Activated naive CD4-positive, alpha-beta T cell treated with anti-CD3 and anti-CD28 coated beads for 36 hours (primary cell): ENCODE results near the gene ZNRF2. TPM values are rescaled to one million over a fixed set of nuclear protein-coding genes. Genes with fewer than 3 reads are reported as not detected.

Experiments
- CTCF ChIA-PET: fragments of 350-600 bp; sonication (Branson Sonifier 250); formaldehyde crosslinking; loops from one replicate; lab custom pipeline; 2021; ENCODE audit warnings: antibody characterized with exemption; lab: Charles Lee
- DNase-seq: peaks from one replicate; pipeline ENCODE4 v3.0.0-alpha.2; 2020
- H3K27ac Mint-ChIP-seq: one replicate; pipeline ENCODE4 v1.8.0; 2021; ENCODE audit warnings: mild to moderate bottlenecking, mixed read lengths
- H3K27me3 Mint-ChIP-seq: one replicate; pipeline ENCODE4 v1.8.0; 2021; ENCODE audit warnings: low read depth, mixed read lengths
- H3K36me3 Mint-ChIP-seq: one replicate; pipeline ENCODE4 v1.8.0; 2021; ENCODE audit warnings: low read depth, mixed read lengths
- H3K4me1 Mint-ChIP-seq: one replicate; pipeline ENCODE4 v1.8.0; 2021; ENCODE audit warnings: low read depth, mixed read lengths
- H3K4me3 Mint-ChIP-seq: one replicate; pipeline ENCODE4 v1.8.0; 2021; ENCODE audit warnings: mild to moderate bottlenecking, moderate library complexity, mixed read lengths
- H3K9me3 Mint-ChIP-seq: one replicate; pipeline ENCODE4 v1.8.0; 2021; ENCODE audit warnings: mixed read lengths
- intact Hi-C: fragments of 100-400 bp; cut with micrococcal nuclease; formaldehyde crosslinking; loops from one replicate; pipeline ENCODE4 v1.15.1; 2023
- microRNA-seq: library from miRNA; unstranded; fragments of <30 nt; microRNA quantifications from one replicate; pipeline ENCODE4 v1.2.0, GENCODE V29; 2022; ENCODE audit warnings: borderline microRNAs expressed, borderline replicate concordance
- total RNA-seq, 2 experiments: library from RNA; stranded (reverse); gene quantifications; one replicate each; pipeline ENCODE4 v1.2.3, GENCODE V29; 2021

ZNRF2 gene
- total RNA-seq, 2 experiments from 2014 or later: 10.4 to 10.5 TPM

GRCh38 chr7:30405179-30405578 is 120.8 kb downstream of the ZNRF2 start:
- Mint-ChIP-seq H3K27ac (no peak overlapping the region), H3K27me3 (no peaks in the 10 kb centered on the region), H3K4me1 (no peaks in the 10 kb centered on the region), H3K36me3 (peaks cover 1% of the 10 kb centered on the region), H3K9me3 (no peaks in the 10 kb centered on the region), H3K4me3 (no peak overlapping the region)
- no peak for DNase-seq
- CTCF ChIA-PET: no interaction called here
- intact Hi-C loops: no loop called here

GRCh38 chr7:30406664-30407425 is 122.4 kb downstream of the ZNRF2 start:
- no peak for DNase-seq
- H3K4me3 Mint-ChIP-seq: no peak overlapping the region
- intact Hi-C loops: no loop called here
- CTCF ChIA-PET: interaction anchor here (0.5 to 0.6 kb wide), 2 partner anchors 19 to 255 kb away, joined by 3 to 5 read pairs; no protein-coding TSS in a partner anchor
- H3K9me3 Mint-ChIP-seq: no peaks in the 10 kb centered on the region
- no peak overlapping the region for H3K27ac Mint-ChIP-seq
- H3K36me3 Mint-ChIP-seq: peaks cover 1% of the 10 kb centered on the region
- H3K27me3 Mint-ChIP-seq: no peaks in the 10 kb centered on the region
- H3K4me1 Mint-ChIP-seq: no peaks in the 10 kb centered on the region

DNA sequence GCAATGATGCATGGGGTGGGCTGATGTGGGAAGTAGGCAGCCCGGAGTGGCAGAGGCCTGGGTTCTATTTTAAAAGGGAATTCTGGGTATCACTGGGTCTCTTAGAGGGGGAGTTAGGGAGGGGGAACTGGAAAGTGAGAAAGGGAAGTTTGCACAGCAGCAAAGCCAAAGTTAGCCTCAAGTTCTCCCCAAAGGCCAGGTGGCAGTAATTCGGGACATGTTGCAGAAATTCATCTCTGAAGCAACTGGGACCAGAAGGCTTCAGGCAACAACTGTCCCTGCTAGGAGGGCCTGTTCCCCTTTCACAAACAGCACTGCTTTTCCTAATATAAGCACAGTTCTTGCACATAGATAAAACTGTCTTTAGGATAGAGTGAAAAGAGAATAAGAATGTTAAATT is 126.8 kb downstream of the ZNRF2 start:
- H3K4me3 Mint-ChIP-seq: no peak overlapping the region
- intact Hi-C loops: loop anchor here (5.0 kb wide), 1 partner anchor 534 kb away; no protein-coding TSS in a partner anchor
- peaks cover 7% of the 10 kb centered on the region for H3K9me3 Mint-ChIP-seq
- no peak overlapping the region for H3K27ac Mint-ChIP-seq
- no peaks in the 10 kb centered on the region for H3K4me1 Mint-ChIP-seq
- no peaks in the 10 kb centered on the region for H3K36me3 Mint-ChIP-seq
- no peak for DNase-seq
- CTCF ChIA-PET: no interaction called here
- H3K27me3 Mint-ChIP-seq: no peaks in the 10 kb centered on the region

DNA sequence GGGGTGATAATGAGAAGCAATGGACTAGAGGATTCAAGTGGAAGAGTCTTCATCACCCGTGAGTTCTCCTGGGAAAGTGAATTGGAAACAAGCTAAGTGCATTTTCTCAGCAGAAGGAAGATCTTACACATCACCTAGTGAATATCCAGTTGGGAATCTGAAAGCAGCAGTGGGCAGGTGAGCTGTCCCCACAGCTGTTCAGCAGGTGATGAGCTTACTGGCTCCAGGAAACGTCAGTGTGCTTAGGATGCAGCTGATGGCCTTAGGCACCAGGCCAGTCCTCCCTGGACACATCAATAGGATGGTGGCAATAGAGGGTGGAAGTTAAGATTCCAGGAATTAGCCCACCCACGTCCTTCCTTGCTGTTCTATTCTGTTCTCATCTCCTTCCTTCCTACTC is 127.5 kb downstream of the ZNRF2 start:
- CTCF ChIA-PET: interaction anchor here (0.6 to 2.3 kb wide), 3 partner anchors 136 to 350 kb away, joined by 3 to 10 read pairs (median 4); no protein-coding TSS in a partner anchor
- DNase-seq: no peak
- Mint-ChIP-seq H3K36me3 (no peaks in the 10 kb centered on the region), H3K27me3 (no peaks in the 10 kb centered on the region), H3K4me1 (no peaks in the 10 kb centered on the region), H3K27ac (no peak overlapping the region), H3K4me3 (no peak overlapping the region), H3K9me3 (peaks cover 7% of the 10 kb centered on the region)
- intact Hi-C loops: loop anchor here (2.0 to 5.0 kb wide), 3 partner anchors 135 to 535 kb away; no protein-coding TSS in a partner anchor

GRCh38 chr7:30412782-30413504 is 128.5 kb downstream of the ZNRF2 start:
- H3K27me3 Mint-ChIP-seq: no peaks in the 10 kb centered on the region
- DNase-seq: peak; percentile 10
- CTCF ChIA-PET: interaction anchor here (0.8 to 2.3 kb wide), 4 partner anchors 130 to 143 kb away, joined by 3 to 10 read pairs (median 3); no protein-coding TSS in a partner anchor
- H3K4me1 Mint-ChIP-seq: no peaks in the 10 kb centered on the region
- H3K36me3 Mint-ChIP-seq: no peaks in the 10 kb centered on the region
- H3K4me3 Mint-ChIP-seq: no peak overlapping the region
- intact Hi-C loops: loop anchor here (2.0 to 5.0 kb wide), 3 partner anchors 136 to 536 kb away; no protein-coding TSS in a partner anchor
- peaks cover 7% of the 10 kb centered on the region for H3K9me3 Mint-ChIP-seq
- H3K27ac Mint-ChIP-seq: no peak overlapping the region

GRCh38 chr7:30413864-30414263 is 129.5 kb downstream of the ZNRF2 start:
- Mint-ChIP-seq H3K27me3 (no peaks in the 10 kb centered on the region), H3K36me3 (no peaks in the 10 kb centered on the region), H3K4me3 (no peak overlapping the region), H3K4me1 (no peaks in the 10 kb centered on the region), H3K9me3 (peaks cover 7% of the 10 kb centered on the region), H3K27ac (no peak overlapping the region)
- no peak for DNase-seq
- CTCF ChIA-PET: interaction anchor here (0.8 to 2.3 kb wide), 2 partner anchors 138 to 141 kb away, joined by 3 to 10 read pairs; no protein-coding TSS in a partner anchor
- intact Hi-C loops: loop anchor here (2.0 to 5.0 kb wide), 3 partner anchors 137 to 537 kb away; no protein-coding TSS in a partner anchor

Small RNA genes lying within 50 kb of the gene (microRNA-seq; reads per million reads assigned to microRNA genes)
- gene MIR550A1 (not detected), gene MIR550B1 (not detected)

Other genes with a start within 250 kb of the ZNRF2 start
- 1 to 10 TPM; 5.1 to 6.3 TPM for gene MTURN, start 149.6 kb upstream of the ZNRF2 start, total RNA-seq
- gene NOD1, start 194.2 kb downstream of the ZNRF2 start, total RNA-seq: 1 to 10 TPM; 9.2 to 9.8 TPM
- 10 to 100 TPM; 83.0 to 83.8 TPM for gene GGCT, start 220.2 kb downstream of the ZNRF2 start, total RNA-seq